ENCODE measurements around the gene EIF1AD. TPM values are rescaled to one million over a fixed set of nuclear protein-coding genes. Genes with fewer than 3 reads are reported as not detected.
A peak's percentile ranks its signal among the peaks of the same experiment; 100 is the strongest.

The EIF1AD gene
- total and polyA plus RNA-seq, 9 of the 15 experiments (the other 6 are each of a cell fraction or from before 2014, with no cell fraction given), result 50.1 to 98.8 (median 58.7) TPM

DNA sequence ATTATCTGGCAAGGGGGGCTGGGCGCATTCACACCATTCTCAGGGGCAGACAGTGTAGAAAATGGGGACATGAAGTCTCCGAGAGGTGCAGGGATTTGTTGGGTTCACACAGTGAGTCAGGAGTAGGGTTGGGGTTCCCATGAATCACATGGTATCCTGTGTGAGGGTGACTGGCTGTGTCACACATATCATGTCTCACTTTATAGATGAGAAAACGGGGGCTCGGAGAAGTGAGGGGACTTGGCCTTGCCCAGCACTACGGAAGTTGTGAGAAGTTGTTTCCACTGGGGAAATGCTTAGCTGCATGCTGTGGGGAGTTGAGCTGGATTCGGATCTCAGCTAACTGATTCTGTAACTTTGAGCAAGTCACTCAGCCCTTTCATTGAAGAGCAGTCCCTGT is 42.8 kb upstream of the EIF1AD start:
- Histone ChIP-seq H3K9me1 (ENCODE audit: control insufficient read depth, insufficient read depth, low read length) (no peaks in the 10 kb centered on the region), H3K27ac (ENCODE audit: extremely low read depth, low read depth, low read length) (no peak overlapping the region), H4K20me1 (replicated peaks; ENCODE audit: control insufficient read depth, insufficient read depth, low read length) (no peaks in the 10 kb centered on the region), H2AFZ (ENCODE audit: low read depth, low read length) (peak overlapping the region; percentile 76), H3K4me2 (ENCODE audit: insufficient read depth, low read length) (peak overlapping the region; percentile 71), H3K4me3 (no peak overlapping the region), H3K4me1 (replicated peaks in 1 of 2; ENCODE audit: control insufficient read depth in 2 of 2, insufficient read depth in 2 of 2, low read length in 2 of 2) (peaks cover 0 to 6% of the 10 kb centered on the region in 2 experiments; a peak in 2 of 5 replicates), H3K9me3 (replicated peaks; ENCODE audit: control insufficient read depth, insufficient read depth, low read depth, low read length) (no peaks in the 10 kb centered on the region), H3K27me3 (ENCODE audit: control insufficient read depth in 2 of 2, insufficient read depth in 2 of 2, low read length in 2 of 2) (no peaks in the 10 kb centered on the region; a peak in 1 of 5 replicates), H3K9ac (ENCODE audit: insufficient read depth in 1 of 2, low read depth in 2 of 2, low read length in 2 of 2) (peak overlapping the region in 1 of 2 experiments; percentile 29; a peak in 1 of 4 replicates), H3K79me2 (ENCODE audit: control insufficient read depth, insufficient read depth, low read length) (no peaks in the 10 kb centered on the region), H3K36me3 (ENCODE audit: control insufficient read depth, insufficient read depth, low read length) (no peaks in the 10 kb centered on the region)
- in situ Hi-C loops (cut with MboI), result no loop called here
- ChIA-PET CTCF (ENCODE audit: low intra/inter-chr PET ratio) (interaction anchor here (1.9 kb wide), 1 partner anchor 56 kb away, joined by 5 read pairs; no protein-coding TSS in a partner anchor), POLR2A (interaction anchor here (0.6 to 1.5 kb wide), 7 partner anchors 10 to 594 kb away, joined by 3 to 10 read pairs (median 3); no protein-coding TSS in a partner anchor)
- no peak for ATAC-seq
- no peak for DNase-seq (ENCODE audit: extremely low read depth in 1 of 4, low spot score in 3 of 4)
- intact Hi-C loops (cut with micrococcal nuclease), result loop anchor here (1.0 kb wide), 1 partner anchor 38 kb away; no protein-coding TSS in a partner anchor
- no peak for FAIRE-seq
- TF ChIP-seq EHMT2 (IDR thresholded peaks at IDR 0.05), result no peak
- TF ChIP-seq ZNF57 (CRISPR knock-in tag; IDR thresholded peaks at IDR 0.05), result no peak
- no peak for TF ChIP-seq KHSRP (IDR thresholded peaks at IDR 0.05)
- no peak for TF ChIP-seq OTX1 (CRISPR knock-in tag; IDR thresholded peaks at IDR 0.05)
- 9% methylated on average over 6 of the region's 6 CpGs for WGBS (ENCODE audit: insufficient coverage, low coverage, missing lambda C conversion rate)
- BruUV-seq (replicated peaks), result no TSS peak

DNA sequence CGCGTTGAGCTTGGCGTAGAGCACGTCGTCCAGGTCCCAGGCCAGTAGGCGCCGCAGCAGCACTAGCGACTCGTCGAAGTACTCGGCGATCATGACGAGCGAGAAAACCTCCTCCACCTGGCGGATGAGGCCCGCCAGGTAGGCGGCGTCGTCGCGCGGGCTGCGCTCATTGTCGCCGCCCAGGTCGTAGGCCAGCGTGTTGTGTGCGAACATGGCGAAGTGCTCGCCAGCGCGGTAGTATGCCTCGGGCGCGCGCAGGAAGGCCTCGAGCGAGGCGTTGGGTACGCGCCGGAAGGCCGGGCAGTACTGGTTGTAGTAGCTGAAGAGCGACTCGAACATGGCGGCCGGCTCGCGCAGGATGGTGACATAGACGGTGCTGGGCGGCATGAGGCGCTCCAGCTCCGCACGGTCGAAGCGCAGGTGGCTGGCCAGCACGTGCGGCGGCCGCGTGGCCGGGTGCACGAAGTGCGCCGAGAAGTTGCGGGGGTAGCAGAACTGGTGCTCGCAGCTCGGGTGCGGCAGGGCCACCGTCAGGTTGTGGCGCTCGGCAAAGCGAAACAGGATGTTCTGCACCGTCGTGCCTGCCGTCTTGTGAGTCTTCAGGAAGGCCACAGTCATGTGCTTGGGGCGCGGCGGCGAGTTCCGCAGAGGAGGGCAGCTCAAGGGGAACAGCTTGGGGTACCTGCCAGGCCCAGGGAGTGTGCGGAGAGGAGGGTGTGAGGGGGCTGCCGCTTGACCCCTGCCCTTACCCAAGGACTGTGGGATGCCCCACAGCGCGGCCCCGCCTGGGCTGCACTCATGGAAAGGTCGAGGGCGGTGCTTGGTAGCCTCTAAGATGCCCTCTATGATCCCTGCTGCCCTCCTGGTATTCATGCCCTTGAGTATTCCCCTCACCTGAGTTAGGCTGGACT is 41.3 kb upstream of the EIF1AD start:
- H3K9me1 ChIP-seq (ENCODE audit: control insufficient read depth, insufficient read depth, low read length), result no peaks in the 10 kb centered on the region
- no TSS peak for BruUV-seq (replicated peaks)
- H3K4me2 ChIP-seq (ENCODE audit: insufficient read depth, low read length), result no peak overlapping the region
- H4K20me1 ChIP-seq (replicated peaks; ENCODE audit: control insufficient read depth, insufficient read depth, low read length), result no peaks in the 10 kb centered on the region
- POLR2A ChIA-PET, result interaction anchor here (0.7 kb wide), 1 partner anchor 8 kb away, joined by 3 read pairs; no protein-coding TSS in a partner anchor
- 85% methylated on average over 41 of the region's 88 CpGs for WGBS (ENCODE audit: insufficient coverage, low coverage, missing lambda C conversion rate)
- intact Hi-C loops (cut with micrococcal nuclease) (no loop called here), in situ Hi-C loops (cut with MboI) (no loop called here)
- no peak overlapping the region for H3K4me3 ChIP-seq
- H3K4me1 ChIP-seq (replicated peaks in 1 of 2; ENCODE audit: control insufficient read depth in 2 of 2, insufficient read depth in 2 of 2, low read length in 2 of 2), result peaks cover 0 to 6% of the 10 kb centered on the region in 2 experiments; a peak in 2 of 5 replicates
- CTCF ChIA-PET (ENCODE audit: low intra/inter-chr PET ratio), result interaction anchor here (1.9 kb wide), 1 partner anchor 54 kb away, joined by 5 read pairs; no protein-coding TSS in a partner anchor
- no peaks in the 10 kb centered on the region for H3K9me3 ChIP-seq (replicated peaks; ENCODE audit: control insufficient read depth, insufficient read depth, low read depth, low read length)
- no peak overlapping the region for H2AFZ ChIP-seq (ENCODE audit: low read depth, low read length)
- H3K9ac ChIP-seq (ENCODE audit: insufficient read depth in 1 of 2, low read depth in 2 of 2, low read length in 2 of 2), result no peak overlapping the region
- ATAC-seq (no peak), DNase-seq (ENCODE audit: extremely low read depth in 1 of 4, low spot score in 3 of 4) (no peak), FAIRE-seq (no peak)
- no peaks in the 10 kb centered on the region for H3K36me3 ChIP-seq (ENCODE audit: control insufficient read depth, insufficient read depth, low read length)
- H3K79me2 ChIP-seq (ENCODE audit: control insufficient read depth, insufficient read depth, low read length), result no peaks in the 10 kb centered on the region
- H3K27me3 ChIP-seq (ENCODE audit: control insufficient read depth in 2 of 2, insufficient read depth in 2 of 2, low read length in 2 of 2), result peaks cover 0 to 4% of the 10 kb centered on the region in 2 experiments; a peak in 1 of 5 replicates
- H3K27ac ChIP-seq (ENCODE audit: extremely low read depth, low read depth, low read length), result no peak overlapping the region
- TF ChIP-seq MYNN (IDR thresholded peaks at IDR 0.05) (no peak), MYNN (CRISPR knock-in tag; IDR thresholded peaks at IDR 0.05) (no peak)
- TF ChIP-seq, protein P1, sequence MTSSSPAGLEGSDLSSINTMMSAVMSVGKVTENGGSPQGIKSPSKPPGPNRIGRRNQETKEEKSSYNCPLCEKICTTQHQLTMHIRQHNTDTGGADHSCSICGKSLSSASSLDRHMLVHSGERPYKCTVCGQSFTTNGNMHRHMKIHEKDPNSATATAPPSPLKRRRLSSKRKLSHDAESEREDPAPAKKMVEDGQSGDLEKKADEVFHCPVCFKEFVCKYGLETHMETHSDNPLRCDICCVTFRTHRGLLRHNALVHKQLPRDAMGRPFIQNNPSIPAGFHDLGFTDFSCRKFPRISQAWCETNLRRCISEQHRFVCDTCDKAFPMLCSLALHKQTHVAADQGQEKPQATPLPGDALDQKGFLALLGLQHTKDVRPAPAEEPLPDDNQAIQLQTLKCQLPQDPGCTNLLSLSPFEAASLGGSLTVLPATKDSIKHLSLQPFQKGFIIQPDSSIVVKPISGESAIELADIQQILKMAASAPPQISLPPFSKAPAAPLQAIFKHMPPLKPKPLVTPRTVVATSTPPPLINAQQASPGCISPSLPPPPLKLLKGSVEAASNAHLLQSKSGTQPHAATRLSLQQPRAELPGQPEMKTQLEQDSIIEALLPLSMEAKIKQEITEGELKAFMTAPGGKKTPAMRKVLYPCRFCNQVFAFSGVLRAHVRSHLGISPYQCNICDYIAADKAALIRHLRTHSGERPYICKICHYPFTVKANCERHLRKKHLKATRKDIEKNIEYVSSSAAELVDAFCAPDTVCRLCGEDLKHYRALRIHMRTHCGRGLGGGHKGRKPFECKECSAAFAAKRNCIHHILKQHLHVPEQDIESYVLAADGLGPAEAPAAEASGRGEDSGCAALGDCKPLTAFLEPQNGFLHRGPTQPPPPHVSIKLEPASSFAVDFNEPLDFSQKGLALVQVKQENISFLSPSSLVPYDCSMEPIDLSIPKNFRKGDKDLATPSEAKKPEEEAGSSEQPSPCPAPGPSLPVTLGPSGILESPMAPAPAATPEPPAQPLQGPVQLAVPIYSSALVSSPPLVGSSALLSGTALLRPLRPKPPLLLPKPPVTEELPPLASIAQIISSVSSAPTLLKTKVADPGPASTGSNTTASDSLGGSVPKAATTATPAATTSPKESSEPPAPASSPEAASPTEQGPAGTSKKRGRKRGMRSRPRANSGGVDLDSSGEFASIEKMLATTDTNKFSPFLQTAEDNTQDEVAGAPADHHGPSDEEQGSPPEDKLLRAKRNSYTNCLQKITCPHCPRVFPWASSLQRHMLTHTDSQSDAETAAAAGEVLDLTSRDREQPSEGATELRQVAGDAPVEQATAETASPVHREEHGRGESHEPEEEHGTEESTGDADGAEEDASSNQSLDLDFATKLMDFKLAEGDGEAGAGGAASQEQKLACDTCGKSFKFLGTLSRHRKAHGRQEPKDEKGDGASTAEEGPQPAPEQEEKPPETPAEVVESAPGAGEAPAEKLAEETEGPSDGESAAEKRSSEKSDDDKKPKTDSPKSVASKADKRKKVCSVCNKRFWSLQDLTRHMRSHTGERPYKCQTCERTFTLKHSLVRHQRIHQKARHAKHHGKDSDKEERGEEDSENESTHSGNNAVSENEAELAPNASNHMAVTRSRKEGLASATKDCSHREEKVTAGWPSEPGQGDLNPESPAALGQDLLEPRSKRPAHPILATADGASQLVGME (CRISPR knock-in tag; IDR thresholded peaks at IDR 0.05), result no peak

Measured in K562 (cell line).